ENCODE measurements around the gene TLR10. TPM values are rescaled to one million over a fixed set of nuclear protein-coding genes. Genes with fewer than 3 reads are reported as not detected.

The TLR10 gene
- total and polyA plus RNA-seq, 2 donors (not counting 3 experiments of a cell fraction or from before 2014, with no cell fraction given) = not detected

GRCh38 chr4:38802561-38803355 is 20.0 kb upstream of the TLR10 start:
- TF ChIP-seq JUN (IDR thresholded peaks at IDR 0.05; ENCODE audit: borderline replicate concordance, insufficient read depth, insufficient read length, low read depth) = no peak
- no peak for TF ChIP-seq CTCF (IDR thresholded peaks at IDR 0.05; ENCODE audit: extremely low read depth in 1 of 2, insufficient read depth in 1 of 2, low read depth in 1 of 2, low read length in 2 of 2)
- TF ChIP-seq EZH2 (IDR thresholded peaks at IDR 0.05; ENCODE audit: borderline replicate concordance, low read depth, low read length, severe bottlenecking) = no peak
- no peak for TF ChIP-seq FOS (IDR thresholded peaks at IDR 0.05; ENCODE audit: borderline replicate concordance, insufficient read depth, low read length)
- no peak for TF ChIP-seq GATA2 (IDR thresholded peaks at IDR 0.05; ENCODE audit: insufficient read depth, insufficient read length, low read depth, low read length)
- TF ChIP-seq MYC (IDR thresholded peaks at IDR 0.05; ENCODE audit: low read depth, low read length) = no peak
- TF ChIP-seq, protein P1, sequence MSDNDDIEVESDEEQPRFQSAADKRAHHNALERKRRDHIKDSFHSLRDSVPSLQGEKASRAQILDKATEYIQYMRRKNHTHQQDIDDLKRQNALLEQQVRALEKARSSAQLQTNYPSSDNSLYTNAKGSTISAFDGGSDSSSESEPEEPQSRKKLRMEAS (IDR thresholded peaks at IDR 0.05; ENCODE audit: insufficient read depth, insufficient read length) = no peak
- no peak for TF ChIP-seq POLR2A (IDR thresholded peaks at IDR 0.05; ENCODE audit: low read depth, low read length)
- no peak for TF ChIP-seq POLR2AphosphoS5 (IDR thresholded peaks at IDR 0.05; ENCODE audit: insufficient read depth, low read depth, low read length)
- intact Hi-C loops (cut with micrococcal nuclease) (no loop called here), dilution Hi-C loops (cut with MboI; ENCODE audit: extremely low pct_ligation_motif_present, low sequenced_read_pairs) (no loop called here)
- Histone ChIP-seq H3K27me3 (ENCODE audit: control insufficient read depth in 2 of 2, insufficient read depth in 2 of 2, low read length in 2 of 2) (no peaks in the 10 kb centered on the region), H3K4me3 (replicated peaks in 1 of 3; ENCODE audit: insufficient read depth in 1 of 3, low read depth in 1 of 3, low read length in 3 of 3) (no peak overlapping the region), H3K9me3 (replicated peaks; ENCODE audit: control insufficient read depth, insufficient read depth, low read length) (no peaks in the 10 kb centered on the region), H2AFZ (ENCODE audit: low read depth, low read length) (no peak overlapping the region), H3K9ac (replicated peaks; ENCODE audit: extremely low read depth, insufficient read depth, low read length) (no peak overlapping the region), H3K9me1 (replicated peaks; ENCODE audit: control insufficient read depth, extremely low read depth, insufficient read depth, low read length) (no peaks in the 10 kb centered on the region), H3K79me2 (ENCODE audit: control insufficient read depth, insufficient read depth, low read length) (no peaks in the 10 kb centered on the region), H3K27ac (ENCODE audit: insufficient read depth, low read depth, low read length) (no peak overlapping the region), H3K4me1 (ENCODE audit: control insufficient read depth, extremely low read depth, insufficient read depth, low read length) (peaks cover 19% of the 10 kb centered on the region), H3K36me3 (ENCODE audit: control insufficient read depth in 2 of 2, extremely low read depth in 1 of 2, insufficient read depth in 2 of 2, low read length in 2 of 2) (no peaks in the 10 kb centered on the region), H3K4me2 (ENCODE audit: insufficient read depth, low read length) (no peak overlapping the region), H4K20me1 (replicated peaks; ENCODE audit: control insufficient read depth, extremely low read depth, insufficient read depth, low read length) (no peaks in the 10 kb centered on the region)
- no peak for FAIRE-seq
- no peak for DNase-seq (ENCODE audit: low read depth, low spot score)
- CTCF ChIA-PET = interaction anchor here (1.2 to 4.6 kb wide), 6 partner anchors 10 to 623 kb away, joined by 3 to 31 read pairs (median 6); partner anchors contain the start of gene TLR10
- POLR2A ChIA-PET = no interaction called here
- BruUV-seq (replicated peaks) = no TSS peak

All from endothelial cell of umbilical vein (primary cell).